ENCODE measurements around the gene LRBA.

GRCh38 chr4:150714462-150715438, 300.3 kb downstream of the LRBA start:
- TF ChIP-seq, protein P1, sequence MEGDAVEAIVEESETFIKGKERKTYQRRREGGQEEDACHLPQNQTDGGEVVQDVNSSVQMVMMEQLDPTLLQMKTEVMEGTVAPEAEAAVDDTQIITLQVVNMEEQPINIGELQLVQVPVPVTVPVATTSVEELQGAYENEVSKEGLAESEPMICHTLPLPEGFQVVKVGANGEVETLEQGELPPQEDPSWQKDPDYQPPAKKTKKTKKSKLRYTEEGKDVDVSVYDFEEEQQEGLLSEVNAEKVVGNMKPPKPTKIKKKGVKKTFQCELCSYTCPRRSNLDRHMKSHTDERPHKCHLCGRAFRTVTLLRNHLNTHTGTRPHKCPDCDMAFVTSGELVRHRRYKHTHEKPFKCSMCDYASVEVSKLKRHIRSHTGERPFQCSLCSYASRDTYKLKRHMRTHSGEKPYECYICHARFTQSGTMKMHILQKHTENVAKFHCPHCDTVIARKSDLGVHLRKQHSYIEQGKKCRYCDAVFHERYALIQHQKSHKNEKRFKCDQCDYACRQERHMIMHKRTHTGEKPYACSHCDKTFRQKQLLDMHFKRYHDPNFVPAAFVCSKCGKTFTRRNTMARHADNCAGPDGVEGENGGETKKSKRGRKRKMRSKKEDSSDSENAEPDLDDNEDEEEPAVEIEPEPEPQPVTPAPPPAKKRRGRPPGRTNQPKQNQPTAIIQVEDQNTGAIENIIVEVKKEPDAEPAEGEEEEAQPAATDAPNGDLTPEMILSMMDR (conservative IDR thresholded peaks at IDR 0.05; ENCODE audit: low read depth, low read length) = no peak
- TF ChIP-seq POLR2A (IDR thresholded peaks at IDR 0.05; ENCODE audit: low read depth, low read length) (no peak), CEBPB (IDR thresholded peaks at IDR 0.05; ENCODE audit: low read depth, low read length) (no peak), ELK1 (IDR thresholded peaks at IDR 0.05; ENCODE audit: borderline replicate concordance, low read depth, low read length) (no peak), BHLHE40 (IDR thresholded peaks at IDR 0.05; ENCODE audit: low read depth, low read length) (no peak), SMC3 (IDR thresholded peaks at IDR 0.05; ENCODE audit: low read depth, low read length) (no peak), RAD21 (IDR thresholded peaks at IDR 0.05; ENCODE audit: low read length) (no peak), MAZ (IDR thresholded peaks at IDR 0.05; ENCODE audit: borderline replicate concordance, low read depth, low read length) (no peak), MAFK (IDR thresholded peaks at IDR 0.05; ENCODE audit: low read depth, low read length) (no peak), MXI1 (IDR thresholded peaks at IDR 0.05; ENCODE audit: borderline replicate concordance, low read depth, low read length) (no peak)
- TF ChIP-seq, protein P2, sequence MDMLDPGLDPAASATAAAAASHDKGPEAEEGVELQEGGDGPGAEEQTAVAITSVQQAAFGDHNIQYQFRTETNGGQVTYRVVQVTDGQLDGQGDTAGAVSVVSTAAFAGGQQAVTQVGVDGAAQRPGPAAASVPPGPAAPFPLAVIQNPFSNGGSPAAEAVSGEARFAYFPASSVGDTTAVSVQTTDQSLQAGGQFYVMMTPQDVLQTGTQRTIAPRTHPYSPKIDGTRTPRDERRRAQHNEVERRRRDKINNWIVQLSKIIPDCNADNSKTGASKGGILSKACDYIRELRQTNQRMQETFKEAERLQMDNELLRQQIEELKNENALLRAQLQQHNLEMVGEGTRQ (IDR thresholded peaks at IDR 0.05; ENCODE audit: low read depth, low read length) = no peak
